WI38 (cell line): ENCODE measurements around the gene ARHGEF16.

Experiments used
- H3K4me3 ChIP-seq: 2 replicates; pipeline ENCODE4 v1.5.1; 2011; ENCODE audit warnings: low read depth, mild to moderate bottlenecking, control low read depth, low read length
- TF ChIP-seq, protein P1 (sequence below): IDR thresholded peaks from 2 replicates; pipeline ENCODE4 v1.5.1; 2012; ENCODE audit warnings: low read depth, mild to moderate bottlenecking, control low read depth, low read length

ARHGEF16 gene

DNA sequence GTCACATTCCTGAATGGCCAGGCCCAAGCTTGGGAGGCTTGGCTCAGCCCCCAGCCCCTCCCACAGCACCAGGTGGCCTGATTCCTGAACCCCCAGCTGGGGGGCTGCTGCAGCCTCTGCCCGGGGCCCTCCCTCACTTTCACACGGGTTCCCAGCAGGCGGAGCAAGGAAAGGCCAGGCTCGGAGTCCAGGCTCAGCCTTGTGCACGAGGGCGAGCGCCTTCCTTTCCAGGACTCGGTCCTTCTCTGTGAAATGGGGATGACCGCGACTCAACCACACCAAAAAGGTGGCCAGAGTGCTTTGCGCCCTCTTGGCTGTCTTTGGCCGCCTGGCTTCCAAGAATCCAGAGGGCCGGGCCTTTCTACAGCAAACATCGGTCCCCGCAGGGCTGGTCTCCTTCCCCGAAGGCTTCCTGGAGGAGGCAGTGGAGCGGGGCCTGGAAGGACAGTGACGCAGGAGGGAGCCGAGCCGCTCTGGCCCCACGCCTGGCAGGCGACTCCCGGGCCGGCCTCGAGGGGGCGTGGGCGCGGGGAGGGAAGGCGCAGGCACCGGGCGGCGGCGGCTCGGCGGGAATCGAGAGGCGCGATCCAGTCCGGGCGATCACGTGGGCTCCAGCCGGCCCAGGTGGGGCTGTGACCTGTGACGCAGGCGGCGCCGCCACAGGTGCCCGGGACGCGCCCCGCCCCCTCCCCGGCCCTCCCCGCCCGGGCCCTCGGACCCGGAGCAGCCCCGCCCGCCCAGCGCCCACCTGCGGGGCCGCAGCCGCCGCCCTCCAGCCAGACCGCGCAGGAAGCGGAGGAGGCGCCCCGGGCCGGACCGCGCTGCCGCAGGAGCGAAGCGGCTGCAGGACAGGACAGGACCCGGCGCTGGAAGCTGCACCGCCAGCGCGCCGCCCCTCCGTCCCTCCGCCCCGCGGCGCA is at the start of gene ARHGEF16:
Gene ARHGEF16 (plus strand): TSS at position 775 of the 920 bp plus-strand sequence. CDS start 8,420 bp downstream, outside the sequence.
- H3K4me3 ChIP-seq = no peak within 1 kb of the TSS
- TF ChIP-seq, protein P1, sequence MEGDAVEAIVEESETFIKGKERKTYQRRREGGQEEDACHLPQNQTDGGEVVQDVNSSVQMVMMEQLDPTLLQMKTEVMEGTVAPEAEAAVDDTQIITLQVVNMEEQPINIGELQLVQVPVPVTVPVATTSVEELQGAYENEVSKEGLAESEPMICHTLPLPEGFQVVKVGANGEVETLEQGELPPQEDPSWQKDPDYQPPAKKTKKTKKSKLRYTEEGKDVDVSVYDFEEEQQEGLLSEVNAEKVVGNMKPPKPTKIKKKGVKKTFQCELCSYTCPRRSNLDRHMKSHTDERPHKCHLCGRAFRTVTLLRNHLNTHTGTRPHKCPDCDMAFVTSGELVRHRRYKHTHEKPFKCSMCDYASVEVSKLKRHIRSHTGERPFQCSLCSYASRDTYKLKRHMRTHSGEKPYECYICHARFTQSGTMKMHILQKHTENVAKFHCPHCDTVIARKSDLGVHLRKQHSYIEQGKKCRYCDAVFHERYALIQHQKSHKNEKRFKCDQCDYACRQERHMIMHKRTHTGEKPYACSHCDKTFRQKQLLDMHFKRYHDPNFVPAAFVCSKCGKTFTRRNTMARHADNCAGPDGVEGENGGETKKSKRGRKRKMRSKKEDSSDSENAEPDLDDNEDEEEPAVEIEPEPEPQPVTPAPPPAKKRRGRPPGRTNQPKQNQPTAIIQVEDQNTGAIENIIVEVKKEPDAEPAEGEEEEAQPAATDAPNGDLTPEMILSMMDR = no peak

DNA sequence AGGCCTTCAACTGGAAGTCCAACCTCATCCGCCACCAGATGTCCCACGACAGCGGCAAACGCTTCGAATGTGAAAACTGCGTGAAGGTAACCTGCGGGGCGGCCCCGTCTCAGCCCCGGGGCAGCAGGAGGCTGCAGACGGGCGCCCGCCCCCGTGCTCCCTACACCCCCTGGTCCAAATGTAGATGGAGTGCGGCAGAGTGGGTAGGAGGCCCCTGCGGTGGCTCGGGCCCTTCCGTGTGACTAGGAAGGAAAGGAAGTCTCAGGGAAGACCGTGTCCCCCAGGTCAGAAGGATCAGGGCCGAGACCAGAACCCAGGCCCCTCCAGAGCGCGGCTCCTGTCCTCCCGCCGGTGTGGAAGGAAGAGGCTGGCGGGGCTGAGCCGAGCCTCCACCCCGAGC is 49.7 kb upstream of the ARHGEF16 start:
- no peak overlapping the region for H3K4me3 ChIP-seq
- TF ChIP-seq, protein P1 = no peak

DNA sequence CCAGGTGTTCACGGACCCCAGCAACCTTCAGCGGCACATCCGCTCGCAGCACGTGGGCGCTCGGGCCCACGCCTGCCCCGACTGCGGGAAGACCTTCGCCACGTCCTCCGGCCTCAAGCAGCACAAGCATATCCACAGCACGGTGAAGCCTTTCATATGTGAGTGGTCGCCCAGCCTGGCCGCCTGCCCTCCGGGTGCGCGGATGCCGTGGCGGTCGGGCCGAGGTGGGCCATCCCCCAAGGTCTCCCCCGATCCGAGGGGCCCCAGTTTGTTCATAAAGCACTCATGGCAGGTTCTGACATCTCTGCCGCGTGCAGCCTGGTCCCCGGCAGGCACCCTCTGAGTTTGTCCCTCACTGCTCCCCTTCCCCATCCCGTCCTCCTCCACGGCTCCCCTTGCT is 49.0 kb upstream of the ARHGEF16 start:
- TF ChIP-seq, protein P1 = no peak
- no peak overlapping the region for H3K4me3 ChIP-seq

DNA sequence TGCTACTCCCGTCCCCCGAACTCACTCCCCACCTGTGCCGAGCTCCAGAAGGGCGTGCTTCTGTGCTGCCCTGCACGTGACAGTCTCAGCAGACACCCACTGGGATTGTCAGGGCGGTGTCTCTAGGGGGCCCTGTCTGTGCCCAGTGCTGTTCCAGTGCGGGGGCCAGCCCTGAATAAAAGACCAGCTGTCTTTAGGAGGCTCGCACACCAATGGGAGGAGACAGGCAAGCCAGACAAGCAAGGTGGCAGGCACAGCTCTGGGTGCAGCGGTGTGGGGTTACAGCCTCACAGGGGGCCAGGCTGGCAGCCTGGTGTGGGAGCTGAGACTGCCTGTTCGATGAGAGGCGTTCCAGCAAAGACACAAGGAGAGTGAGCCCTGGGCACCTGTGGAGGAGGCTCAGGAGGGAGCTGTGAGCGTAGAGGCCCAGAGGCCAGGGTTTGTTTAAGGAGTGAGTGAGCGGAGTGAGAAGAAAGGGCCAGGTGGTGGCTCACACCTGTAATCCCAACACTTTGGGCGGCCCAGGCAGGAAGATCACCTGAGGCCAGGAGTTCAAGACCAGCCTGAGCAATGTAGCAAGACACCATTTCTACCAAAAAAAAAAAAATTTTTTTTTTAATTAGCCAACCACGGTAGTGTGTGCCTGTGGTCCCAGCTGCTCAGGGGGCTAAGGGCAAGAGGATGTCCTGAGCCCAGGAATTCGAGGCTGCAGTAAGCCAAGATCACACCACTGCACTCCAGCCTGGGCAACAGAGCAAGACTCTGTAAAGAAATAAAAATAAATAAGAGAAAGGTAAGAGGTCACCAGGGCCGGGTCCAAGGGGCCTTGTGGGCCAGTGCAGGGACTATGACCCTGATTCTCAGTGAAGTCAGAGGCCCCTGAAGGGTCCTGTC is 48.2 kb upstream of the ARHGEF16 start:
- H3K4me3 ChIP-seq = no peak overlapping the region
- TF ChIP-seq, protein P1 = no peak

DNA sequence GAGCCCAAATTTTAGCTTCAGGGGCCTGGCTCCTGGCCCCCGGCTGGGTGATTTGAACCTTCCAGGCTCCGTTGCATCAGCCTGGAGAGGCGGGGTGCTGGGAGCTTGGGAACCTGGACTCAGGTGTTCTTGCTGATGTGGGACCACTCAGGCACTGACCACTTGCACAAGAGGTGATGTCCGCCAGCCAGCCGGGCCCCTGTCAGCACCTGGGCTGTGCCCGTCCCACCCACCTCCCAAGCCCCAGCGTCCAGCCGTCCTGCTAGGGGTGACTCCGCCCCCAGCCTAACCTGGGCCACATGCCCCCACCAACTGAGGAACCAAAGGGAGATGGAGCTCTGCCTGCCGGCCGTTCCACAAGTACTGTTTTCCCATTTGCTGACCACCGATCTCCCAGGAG is 47.4 kb upstream of the ARHGEF16 start:
- TF ChIP-seq, protein P1 = no peak
- H3K4me3 ChIP-seq = no peak overlapping the region

DNA sequence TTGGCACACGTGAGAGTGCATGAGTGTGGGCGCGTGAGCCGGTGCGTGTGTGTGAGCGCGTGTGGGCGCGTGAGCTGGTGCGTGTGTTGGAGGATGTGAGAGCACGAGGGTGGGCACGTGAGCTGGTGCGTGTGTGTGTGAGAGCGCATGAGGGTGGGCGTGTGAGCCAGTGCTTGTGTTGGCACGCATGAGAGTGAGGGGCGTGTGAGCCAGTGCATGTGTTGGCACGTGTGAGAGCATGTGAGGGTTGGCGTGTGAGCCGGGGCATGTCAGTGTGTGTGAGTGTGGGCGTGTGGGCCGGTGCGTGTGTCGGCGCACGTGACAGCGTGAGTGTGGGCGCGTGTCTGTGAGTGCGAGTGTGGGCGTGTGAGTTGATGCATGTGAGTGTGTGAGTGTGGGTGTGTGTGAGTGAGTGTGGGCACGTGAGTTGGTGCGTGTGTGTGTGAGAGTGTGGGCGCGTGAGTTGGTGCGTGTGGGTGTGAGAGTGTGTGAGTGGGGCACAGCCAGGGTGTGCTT is 45.7 kb upstream of the ARHGEF16 start:
- TF ChIP-seq, protein P1 = no peak
- no peak overlapping the region for H3K4me3 ChIP-seq
